GM23338 (cell line): ENCODE measurements around the gene ELAPOR2. TPM values are rescaled to one million over a fixed set of nuclear protein-coding genes. Genes with fewer than 3 reads are reported as not detected.

Source experiments
- ATAC-seq: fragments of 200-7000 bp; cut with Tn5 transposase; 3 replicates; pipeline ENCODE4 v1.9.1; 2020
- DNase-seq: peaks from one replicate; pipeline ENCODE4 v3.0.0-alpha.2; 2015; ENCODE audit warnings: low spot score
- H2AFZ ChIP-seq: fragments of 200-600 bp; sonication (generic); 2 replicates; pipeline ENCODE4 v1.8.0; 2016; ENCODE audit warnings: antibody characterized with exemption, mild to moderate bottlenecking, moderate library complexity
- H3F3A ChIP-seq: fragments of 200-600 bp; sonication (generic); replicated peaks from 2 replicates; pipeline ENCODE4 v1.8.0; 2017; ENCODE audit warnings: antibody characterized with exemption, mixed run types, low read depth
- H3K27ac ChIP-seq: fragments of 200-600 bp; sonication (generic); 2 replicates; pipeline ENCODE4 v1.6.1; 2016; ENCODE audit warnings: low read depth
- H3K27me3 ChIP-seq: fragments of 200-600 bp; sonication (generic); 2 replicates; pipeline ENCODE4 v1.8.0; 2016; ENCODE audit warnings: mild to moderate bottlenecking, mixed run types, moderate library complexity; ENCODE audit not compliant: insufficient read depth
- H3K36me3 ChIP-seq: fragments of 200-600 bp; sonication (generic); 2 replicates; pipeline ENCODE4 v1.8.0; 2016; ENCODE audit warnings: mild to moderate bottlenecking; ENCODE audit not compliant: insufficient read depth
- H3K4me1 ChIP-seq: fragments of 200-600 bp; sonication (generic); 2 replicates; pipeline ENCODE4 v1.8.0; 2016; ENCODE audit warnings: mild to moderate bottlenecking, moderate library complexity; ENCODE audit not compliant: insufficient read depth
- H3K4me2 ChIP-seq: fragments of 200-600 bp; sonication (generic); 2 replicates; pipeline ENCODE4 v1.7.1; 2017; ENCODE audit warnings: mixed run types
- H3K4me3 ChIP-seq: fragments of 200-600 bp; sonication (generic); 2 replicates; pipeline ENCODE4 v1.6.1; 2016; ENCODE audit warnings: mixed run types
- H3K79me2 ChIP-seq: fragments of 200-600 bp; sonication (generic); replicated peaks from 2 replicates; pipeline ENCODE4 v1.8.0; 2017; ENCODE audit warnings: mild to moderate bottlenecking; ENCODE audit not compliant: insufficient read depth
- H3K9me2 ChIP-seq: fragments of 200-600 bp; sonication (generic); 2 replicates; pipeline ENCODE4 v1.8.0; 2017; ENCODE audit not compliant: insufficient read depth
- H4K20me1 ChIP-seq: fragments of 200-600 bp; sonication (generic); replicated peaks from 2 replicates; pipeline ENCODE4 v1.8.0; 2017; ENCODE audit warnings: mild to moderate bottlenecking; ENCODE audit not compliant: insufficient read depth
- H3K27ac Mint-ChIP-seq: 2 replicates; pipeline ENCODE4 v1.8.0; 2020; ENCODE audit warnings: inconsistent platforms, mild to moderate bottlenecking, moderate library complexity, mixed read lengths
- H3K27me3 Mint-ChIP-seq: 3 replicates; pipeline ENCODE4 v1.8.0; 2022; ENCODE audit warnings: low read depth, mild to moderate bottlenecking, moderate library complexity, mixed read lengths, inconsistent platforms; ENCODE audit not compliant: insufficient read depth, poor library complexity
- H3K36me3 Mint-ChIP-seq: 3 replicates; pipeline ENCODE4 v1.8.0; 2021; ENCODE audit warnings: low read depth, mild to moderate bottlenecking, inconsistent platforms, moderate library complexity, mixed read lengths
- H3K4me1 Mint-ChIP-seq: 3 replicates; pipeline ENCODE4 v1.8.0; 2020; ENCODE audit warnings: mild to moderate bottlenecking, inconsistent platforms, mixed read lengths
- H3K4me3 Mint-ChIP-seq: 3 replicates; pipeline ENCODE4 v1.8.0; 2021; ENCODE audit warnings: moderate library complexity, mild to moderate bottlenecking, inconsistent platforms, mixed read lengths
- H3K9me3 Mint-ChIP-seq: 3 replicates; pipeline ENCODE4 v1.8.0; 2020; ENCODE audit warnings: moderate library complexity, mild to moderate bottlenecking, inconsistent platforms, mixed read lengths
- CREB1 ChIP-seq: fragments of 250-450 bp; sonication (Bioruptor Pico); IDR thresholded peaks from 2 replicates; pipeline ENCODE4 v1.5.0; 2020; ENCODE audit warnings: low read depth, mild to moderate bottlenecking, moderate library complexity
- EZH2 ChIP-seq: fragments of 200-600 bp; sonication (generic); IDR thresholded peaks from one replicate; pipeline ENCODE4 v1.8.0; 2017; ENCODE audit warnings: antibody characterized with exemption, mild to moderate bottlenecking, low read depth; ENCODE audit not compliant: unreplicated experiment
- EZH2phosphoT487 ChIP-seq: fragments of 200-600 bp; sonication (generic); IDR thresholded peaks from one replicate; pipeline ENCODE4 v1.8.1; 2018; ENCODE audit warnings: antibody characterized with exemption; ENCODE audit not compliant: unreplicated experiment
- JUNB ChIP-seq: IDR thresholded peaks from one replicate; pipeline ENCODE4 v1.6.1; 2016; ENCODE audit warnings: antibody characterized with exemption; ENCODE audit not compliant: unreplicated experiment
- NANOG ChIP-seq: IDR thresholded peaks from 2 replicates; pipeline ENCODE4 v1.6.1; 2016; ENCODE audit warnings: antibody characterized with exemption, borderline replicate concordance
- POLR2AphosphoS5 ChIP-seq: IDR thresholded peaks from 2 replicates; pipeline ENCODE4 v1.6.1; 2016; ENCODE audit warnings: antibody characterized with exemption, low read depth
- ZNF114 ChIP-seq: fragments of 250-450 bp; sonication (Bioruptor Pico); IDR thresholded peaks from 2 replicates; pipeline ENCODE4 v1.5.0; 2020; ENCODE audit warnings: mild to moderate bottlenecking, moderate library complexity
- ZNF331 ChIP-seq: fragments of 250-450 bp; sonication (Bioruptor Pico); IDR thresholded peaks from 2 replicates; pipeline ENCODE4 v1.5.0; 2020; ENCODE audit warnings: low read depth, mild to moderate bottlenecking, moderate library complexity
- polyA plus RNA-seq: library from polyadenylated mRNA; unstranded; fragments of >200 nt; fragmentation: Nextera tagmentation; extraction: Ambion mirVana; gene quantifications from 2 replicates; pipeline ENCODE4 v1.2.1, GENCODE V29; 2016
- total RNA-seq: library from RNA; depleted of rRNA; stranded (reverse); fragments of >200 nt; shearing (Covaris generic); gene quantifications from 2 replicates; pipeline ENCODE4 v1.2.3, GENCODE V29; 2014
- TF ChIP-seq, protein P1 (sequence below): IDR thresholded peaks from 2 replicates; pipeline ENCODE4 v1.6.1; 2016; ENCODE audit warnings: antibody characterized with exemption
- TF ChIP-seq, protein P2 (sequence below): fragments of 250-450 bp; sonication (Bioruptor Pico); IDR thresholded peaks from 2 replicates; pipeline ENCODE4 v1.5.0; 2020; ENCODE audit warnings: mild to moderate bottlenecking, moderate library complexity
- TF ChIP-seq, protein P3 (sequence below): IDR thresholded peaks from one replicate; pipeline ENCODE4 v1.6.1; 2018; ENCODE audit warnings: antibody characterized with exemption; ENCODE audit not compliant: unreplicated experiment
- TF ChIP-seq, protein P4 (sequence below), 2 experiments: fragments of 200-600 bp in 1 of 2; sonication (generic) in 1 of 2; conservative IDR thresholded peaks; 2 replicates each; pipeline versions ENCODE4 v1.5.1 to v1.6.1; 2016 to 2017; ENCODE audit warnings: antibody characterized with exemption in 2 of 2, low read depth in 2 of 2, mild to moderate bottlenecking in 2 of 2, moderate library complexity in 1 of 2

The ELAPOR2 gene
- total and polyA plus RNA-seq, 2 experiments from 2014 or later = 12.0 to 42.9 TPM

DNA sequence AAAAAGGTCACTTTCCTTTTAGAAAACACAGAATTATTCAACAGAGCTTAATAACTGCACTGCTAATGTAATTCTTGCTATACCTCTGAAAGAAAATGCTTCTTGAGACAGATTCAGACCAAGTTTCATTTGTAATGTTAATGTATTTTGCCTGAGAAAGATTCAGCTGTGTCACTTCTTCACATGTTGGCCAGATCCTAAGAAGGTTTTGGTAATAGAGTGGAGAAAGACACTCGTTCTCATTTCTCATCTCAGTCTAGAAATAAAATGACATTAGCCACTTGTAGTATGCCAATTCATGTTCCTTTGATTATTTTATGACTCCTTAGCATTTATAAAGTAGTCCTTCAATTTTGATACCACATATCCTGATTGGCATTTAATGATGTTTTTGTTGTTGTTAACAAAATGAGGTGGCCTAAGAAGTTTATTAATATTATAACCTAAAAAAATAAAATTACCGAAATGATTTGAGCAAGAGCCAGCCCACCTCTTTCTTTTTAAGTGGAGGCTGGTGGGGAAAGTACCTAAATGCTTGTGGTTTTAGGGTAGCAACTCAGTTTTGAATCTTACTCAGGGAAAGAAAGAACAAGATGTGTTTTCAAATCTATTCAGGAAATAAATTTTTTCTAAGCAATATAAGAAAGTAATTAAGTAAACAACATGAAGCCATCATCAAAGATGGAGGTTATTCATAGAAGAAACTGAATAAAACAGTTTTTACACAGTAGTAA is 16.4 kb upstream of the ELAPOR2 start (continued):
- TF ChIP-seq, protein P1, sequence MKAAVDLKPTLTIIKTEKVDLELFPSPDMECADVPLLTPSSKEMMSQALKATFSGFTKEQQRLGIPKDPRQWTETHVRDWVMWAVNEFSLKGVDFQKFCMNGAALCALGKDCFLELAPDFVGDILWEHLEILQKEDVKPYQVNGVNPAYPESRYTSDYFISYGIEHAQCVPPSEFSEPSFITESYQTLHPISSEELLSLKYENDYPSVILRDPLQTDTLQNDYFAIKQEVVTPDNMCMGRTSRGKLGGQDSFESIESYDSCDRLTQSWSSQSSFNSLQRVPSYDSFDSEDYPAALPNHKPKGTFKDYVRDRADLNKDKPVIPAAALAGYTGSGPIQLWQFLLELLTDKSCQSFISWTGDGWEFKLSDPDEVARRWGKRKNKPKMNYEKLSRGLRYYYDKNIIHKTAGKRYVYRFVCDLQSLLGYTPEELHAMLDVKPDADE = no peak
- TF ChIP-seq JUNB (no peak), NANOG (no peak), EZH2 (no peak)

DNA sequence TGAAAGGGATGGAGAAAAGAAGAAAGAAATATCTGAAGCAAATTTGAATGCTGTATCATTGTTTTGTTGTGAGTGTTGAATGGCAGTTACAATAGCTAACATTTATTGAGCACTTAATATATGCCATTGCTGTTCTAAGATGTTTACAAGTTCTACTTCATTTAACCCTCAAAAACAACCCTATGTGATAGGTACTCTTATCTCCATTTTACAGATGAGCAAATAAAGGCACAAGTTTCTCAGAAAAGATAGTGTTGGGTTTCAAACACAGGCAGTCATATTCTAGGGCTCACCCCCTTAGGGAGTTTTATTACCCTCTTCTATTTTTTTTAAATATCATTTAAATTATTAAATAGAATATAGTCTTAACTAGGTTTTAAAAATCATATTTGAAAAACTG is 8.3 kb upstream of the ELAPOR2 start:
- Mint-ChIP-seq H3K27me3 (peaks cover 2% of the 10 kb centered on the region), H3K9me3 (no peaks in the 10 kb centered on the region), H3K4me1 (no peaks in the 10 kb centered on the region)

More for the DNA sequence above, 8.3 kb upstream of the ELAPOR2 start:
- Histone ChIP-seq H2AFZ (no peak overlapping the region), H3K27ac (no peak overlapping the region), H3F3A (no peaks in the 10 kb centered on the region), H3K27me3 (no peaks in the 10 kb centered on the region), H4K20me1 (no peaks in the 10 kb centered on the region), H3K9me2 (no peaks in the 10 kb centered on the region), H3K79me2 (no peaks in the 10 kb centered on the region), H3K4me3 (no peak overlapping the region), H3K4me1 (no peaks in the 10 kb centered on the region), H3K36me3 (no peaks in the 10 kb centered on the region), H3K4me2 (no peak overlapping the region)
- ATAC-seq = no peak
- DNase-seq = no peak
- TF ChIP-seq ZNF331 (CRISPR knock-in tag) (no peak), EZH2phosphoT487 (no peak), JUNB (no peak), POLR2AphosphoS5 (no peak), CREB1 (CRISPR knock-in tag) (no peak), ZNF114 (no peak), EZH2 (no peak), NANOG (no peak)
- TF ChIP-seq, protein P2, sequence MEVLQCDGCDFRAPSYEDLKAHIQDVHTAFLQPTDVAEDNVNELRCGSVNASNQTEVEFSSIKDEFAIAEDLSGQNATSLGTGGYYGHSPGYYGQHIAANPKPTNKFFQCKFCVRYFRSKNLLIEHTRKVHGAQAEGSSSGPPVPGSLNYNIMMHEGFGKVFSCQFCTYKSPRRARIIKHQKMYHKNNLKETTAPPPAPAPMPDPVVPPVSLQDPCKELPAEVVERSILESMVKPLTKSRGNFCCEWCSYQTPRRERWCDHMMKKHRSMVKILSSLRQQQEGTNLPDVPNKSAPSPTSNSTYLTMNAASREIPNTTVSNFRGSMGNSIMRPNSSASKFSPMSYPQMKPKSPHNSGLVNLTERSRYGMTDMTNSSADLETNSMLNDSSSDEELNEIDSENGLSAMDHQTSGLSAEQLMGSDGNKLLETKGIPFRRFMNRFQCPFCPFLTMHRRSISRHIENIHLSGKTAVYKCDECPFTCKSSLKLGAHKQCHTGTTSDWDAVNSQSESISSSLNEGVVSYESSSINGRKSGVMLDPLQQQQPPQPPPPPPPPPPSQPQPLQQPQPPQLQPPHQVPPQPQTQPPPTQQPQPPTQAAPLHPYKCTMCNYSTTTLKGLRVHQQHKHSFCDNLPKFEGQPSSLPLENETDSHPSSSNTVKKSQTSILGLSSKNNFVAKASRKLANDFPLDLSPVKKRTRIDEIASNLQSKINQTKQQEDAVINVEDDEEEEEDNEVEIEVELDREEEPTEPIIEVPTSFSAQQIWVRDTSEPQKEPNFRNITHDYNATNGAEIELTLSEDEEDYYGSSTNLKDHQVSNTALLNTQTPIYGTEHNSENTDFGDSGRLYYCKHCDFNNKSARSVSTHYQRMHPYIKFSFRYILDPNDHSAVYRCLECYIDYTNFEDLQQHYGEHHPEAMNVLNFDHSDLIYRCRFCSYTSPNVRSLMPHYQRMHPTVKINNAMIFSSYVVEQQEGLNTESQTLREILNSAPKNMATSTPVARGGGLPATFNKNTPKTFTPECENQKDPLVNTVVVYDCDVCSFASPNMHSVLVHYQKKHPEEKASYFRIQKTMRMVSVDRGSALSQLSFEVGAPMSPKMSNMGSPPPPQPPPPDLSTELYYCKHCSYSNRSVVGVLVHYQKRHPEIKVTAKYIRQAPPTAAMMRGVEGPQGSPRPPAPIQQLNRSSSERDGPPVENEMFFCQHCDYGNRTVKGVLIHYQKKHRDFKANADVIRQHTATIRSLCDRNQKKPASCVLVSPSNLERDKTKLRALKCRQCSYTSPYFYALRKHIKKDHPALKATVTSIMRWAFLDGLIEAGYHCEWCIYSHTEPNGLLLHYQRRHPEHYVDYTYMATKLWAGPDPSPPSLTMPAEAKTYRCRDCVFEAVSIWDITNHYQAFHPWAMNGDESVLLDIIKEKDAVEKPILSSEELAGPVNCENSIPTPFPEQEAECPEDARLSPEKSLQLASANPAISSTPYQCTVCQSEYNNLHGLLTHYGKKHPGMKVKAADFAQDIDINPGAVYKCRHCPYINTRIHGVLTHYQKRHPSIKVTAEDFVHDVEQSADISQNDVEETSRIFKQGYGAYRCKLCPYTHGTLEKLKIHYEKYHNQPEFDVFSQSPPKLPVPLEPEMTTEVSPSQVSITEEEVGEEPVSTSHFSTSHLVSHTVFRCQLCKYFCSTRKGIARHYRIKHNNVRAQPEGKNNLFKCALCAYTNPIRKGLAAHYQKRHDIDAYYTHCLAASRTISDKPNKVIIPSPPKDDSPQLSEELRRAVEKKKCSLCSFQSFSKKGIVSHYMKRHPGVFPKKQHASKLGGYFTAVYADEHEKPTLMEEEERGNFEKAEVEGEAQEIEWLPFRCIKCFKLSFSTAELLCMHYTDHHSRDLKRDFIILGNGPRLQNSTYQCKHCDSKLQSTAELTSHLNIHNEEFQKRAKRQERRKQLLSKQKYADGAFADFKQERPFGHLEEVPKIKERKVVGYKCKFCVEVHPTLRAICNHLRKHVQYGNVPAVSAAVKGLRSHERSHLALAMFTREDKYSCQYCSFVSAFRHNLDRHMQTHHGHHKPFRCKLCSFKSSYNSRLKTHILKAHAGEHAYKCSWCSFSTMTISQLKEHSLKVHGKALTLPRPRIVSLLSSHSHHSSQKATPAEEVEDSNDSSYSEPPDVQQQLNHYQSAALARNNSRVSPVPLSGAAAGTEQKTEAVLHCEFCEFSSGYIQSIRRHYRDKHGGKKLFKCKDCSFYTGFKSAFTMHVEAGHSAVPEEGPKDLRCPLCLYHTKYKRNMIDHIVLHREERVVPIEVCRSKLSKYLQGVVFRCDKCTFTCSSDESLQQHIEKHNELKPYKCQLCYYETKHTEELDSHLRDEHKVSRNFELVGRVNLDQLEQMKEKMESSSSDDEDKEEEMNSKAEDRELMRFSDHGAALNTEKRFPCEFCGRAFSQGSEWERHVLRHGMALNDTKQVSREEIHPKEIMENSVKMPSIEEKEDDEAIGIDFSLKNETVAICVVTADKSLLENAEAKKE (CRISPR knock-in tag) = no peak
- TF ChIP-seq, protein P3, sequence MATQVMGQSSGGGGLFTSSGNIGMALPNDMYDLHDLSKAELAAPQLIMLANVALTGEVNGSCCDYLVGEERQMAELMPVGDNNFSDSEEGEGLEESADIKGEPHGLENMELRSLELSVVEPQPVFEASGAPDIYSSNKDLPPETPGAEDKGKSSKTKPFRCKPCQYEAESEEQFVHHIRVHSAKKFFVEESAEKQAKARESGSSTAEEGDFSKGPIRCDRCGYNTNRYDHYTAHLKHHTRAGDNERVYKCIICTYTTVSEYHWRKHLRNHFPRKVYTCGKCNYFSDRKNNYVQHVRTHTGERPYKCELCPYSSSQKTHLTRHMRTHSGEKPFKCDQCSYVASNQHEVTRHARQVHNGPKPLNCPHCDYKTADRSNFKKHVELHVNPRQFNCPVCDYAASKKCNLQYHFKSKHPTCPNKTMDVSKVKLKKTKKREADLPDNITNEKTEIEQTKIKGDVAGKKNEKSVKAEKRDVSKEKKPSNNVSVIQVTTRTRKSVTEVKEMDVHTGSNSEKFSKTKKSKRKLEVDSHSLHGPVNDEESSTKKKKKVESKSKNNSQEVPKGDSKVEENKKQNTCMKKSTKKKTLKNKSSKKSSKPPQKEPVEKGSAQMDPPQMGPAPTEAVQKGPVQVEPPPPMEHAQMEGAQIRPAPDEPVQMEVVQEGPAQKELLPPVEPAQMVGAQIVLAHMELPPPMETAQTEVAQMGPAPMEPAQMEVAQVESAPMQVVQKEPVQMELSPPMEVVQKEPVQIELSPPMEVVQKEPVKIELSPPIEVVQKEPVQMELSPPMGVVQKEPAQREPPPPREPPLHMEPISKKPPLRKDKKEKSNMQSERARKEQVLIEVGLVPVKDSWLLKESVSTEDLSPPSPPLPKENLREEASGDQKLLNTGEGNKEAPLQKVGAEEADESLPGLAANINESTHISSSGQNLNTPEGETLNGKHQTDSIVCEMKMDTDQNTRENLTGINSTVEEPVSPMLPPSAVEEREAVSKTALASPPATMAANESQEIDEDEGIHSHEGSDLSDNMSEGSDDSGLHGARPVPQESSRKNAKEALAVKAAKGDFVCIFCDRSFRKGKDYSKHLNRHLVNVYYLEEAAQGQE = no peak
- TF ChIP-seq, protein P4, sequence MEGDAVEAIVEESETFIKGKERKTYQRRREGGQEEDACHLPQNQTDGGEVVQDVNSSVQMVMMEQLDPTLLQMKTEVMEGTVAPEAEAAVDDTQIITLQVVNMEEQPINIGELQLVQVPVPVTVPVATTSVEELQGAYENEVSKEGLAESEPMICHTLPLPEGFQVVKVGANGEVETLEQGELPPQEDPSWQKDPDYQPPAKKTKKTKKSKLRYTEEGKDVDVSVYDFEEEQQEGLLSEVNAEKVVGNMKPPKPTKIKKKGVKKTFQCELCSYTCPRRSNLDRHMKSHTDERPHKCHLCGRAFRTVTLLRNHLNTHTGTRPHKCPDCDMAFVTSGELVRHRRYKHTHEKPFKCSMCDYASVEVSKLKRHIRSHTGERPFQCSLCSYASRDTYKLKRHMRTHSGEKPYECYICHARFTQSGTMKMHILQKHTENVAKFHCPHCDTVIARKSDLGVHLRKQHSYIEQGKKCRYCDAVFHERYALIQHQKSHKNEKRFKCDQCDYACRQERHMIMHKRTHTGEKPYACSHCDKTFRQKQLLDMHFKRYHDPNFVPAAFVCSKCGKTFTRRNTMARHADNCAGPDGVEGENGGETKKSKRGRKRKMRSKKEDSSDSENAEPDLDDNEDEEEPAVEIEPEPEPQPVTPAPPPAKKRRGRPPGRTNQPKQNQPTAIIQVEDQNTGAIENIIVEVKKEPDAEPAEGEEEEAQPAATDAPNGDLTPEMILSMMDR (conservative IDR thresholded peaks at IDR 0.05; ENCODE audit: low read depth in 2 of 2) = no peak
- no peak overlapping the region for H3K4me3 Mint-ChIP-seq
- no peak overlapping the region for H3K27ac Mint-ChIP-seq
- no peaks in the 10 kb centered on the region for H3K36me3 Mint-ChIP-seq
